ENCODE results near the gene HSH2D. TPM values are rescaled to one million over a fixed set of nuclear protein-coding genes. Genes with fewer than 3 reads are reported as not detected.

HSH2D gene
- total and polyA plus RNA-seq, 9 of the 15 experiments (the other 6 are each of a cell fraction or from before 2014, with no cell fraction given), result 0.03 to 1.1 (median 0.35) TPM; not detected in 1

DNA sequence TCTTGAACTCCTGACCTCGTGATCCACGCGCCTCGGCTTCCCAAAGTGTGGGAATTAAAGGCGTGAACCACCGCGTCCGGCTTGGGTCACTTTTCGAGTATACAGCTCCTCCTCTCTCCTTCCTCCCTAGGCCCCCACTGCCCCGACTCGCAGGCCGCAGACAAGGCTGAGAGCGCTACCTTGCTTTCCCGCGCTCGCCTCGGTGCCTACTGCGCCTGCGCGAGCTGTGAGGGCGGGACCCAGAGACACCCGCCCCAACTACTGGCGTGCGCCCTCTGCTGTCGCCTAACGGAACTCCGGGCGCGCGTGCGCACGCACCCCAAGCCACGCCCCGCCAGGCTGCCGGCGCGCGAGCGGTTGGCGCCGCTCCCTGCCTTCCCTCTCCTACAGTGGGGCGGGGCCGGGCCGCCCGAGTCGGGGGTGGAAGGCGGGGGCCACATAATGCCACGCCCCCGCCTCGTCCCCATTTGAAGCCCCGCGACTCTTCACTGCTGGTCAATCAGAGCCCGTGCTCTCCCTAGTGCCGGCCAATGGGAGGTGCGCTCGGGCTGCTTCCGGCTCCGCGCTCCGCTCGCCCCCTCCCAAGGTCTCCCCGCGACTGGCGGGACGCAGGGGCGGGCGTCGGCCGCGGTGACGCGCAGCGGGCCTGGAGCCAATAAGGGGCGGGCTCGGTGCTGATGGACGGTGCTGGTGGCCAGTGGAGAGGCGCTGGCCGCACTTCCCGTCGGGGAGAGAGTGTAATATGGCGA lies 32.2 kb upstream of the HSH2D start, which contains the start of gene RAB8A (continued):
- TF ChIP-seq ATF7 (IDR thresholded peaks at IDR 0.05), result peak; percentile 88
- TF ChIP-seq BRD4 (IDR thresholded peaks at IDR 0.05), result no peak
- peak; percentile 89 for TF ChIP-seq CXXC5 (CRISPR knock-in tag; IDR thresholded peaks at IDR 0.05)
- TF ChIP-seq YY1 (IDR thresholded peaks at IDR 0.05; ENCODE audit: borderline replicate concordance in 1 of 3, control insufficient read depth in 1 of 3, extremely low read depth in 1 of 3, insufficient read depth in 3 of 3, insufficient read length in 1 of 3, insufficient replicate concordance in 2 of 3, low read depth in 1 of 3, low read length in 2 of 3), result peak in 2 of 3 experiments; percentile 72 to 89
- TF ChIP-seq, protein P1, sequence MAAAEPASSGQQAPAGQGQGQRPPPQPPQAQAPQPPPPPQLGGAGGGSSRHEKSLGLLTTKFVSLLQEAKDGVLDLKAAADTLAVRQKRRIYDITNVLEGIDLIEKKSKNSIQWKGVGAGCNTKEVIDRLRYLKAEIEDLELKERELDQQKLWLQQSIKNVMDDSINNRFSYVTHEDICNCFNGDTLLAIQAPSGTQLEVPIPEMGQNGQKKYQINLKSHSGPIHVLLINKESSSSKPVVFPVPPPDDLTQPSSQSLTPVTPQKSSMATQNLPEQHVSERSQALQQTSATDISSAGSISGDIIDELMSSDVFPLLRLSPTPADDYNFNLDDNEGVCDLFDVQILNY (CRISPR knock-in tag; IDR thresholded peaks at IDR 0.05), result no peak
- TF ChIP-seq, protein P2, sequence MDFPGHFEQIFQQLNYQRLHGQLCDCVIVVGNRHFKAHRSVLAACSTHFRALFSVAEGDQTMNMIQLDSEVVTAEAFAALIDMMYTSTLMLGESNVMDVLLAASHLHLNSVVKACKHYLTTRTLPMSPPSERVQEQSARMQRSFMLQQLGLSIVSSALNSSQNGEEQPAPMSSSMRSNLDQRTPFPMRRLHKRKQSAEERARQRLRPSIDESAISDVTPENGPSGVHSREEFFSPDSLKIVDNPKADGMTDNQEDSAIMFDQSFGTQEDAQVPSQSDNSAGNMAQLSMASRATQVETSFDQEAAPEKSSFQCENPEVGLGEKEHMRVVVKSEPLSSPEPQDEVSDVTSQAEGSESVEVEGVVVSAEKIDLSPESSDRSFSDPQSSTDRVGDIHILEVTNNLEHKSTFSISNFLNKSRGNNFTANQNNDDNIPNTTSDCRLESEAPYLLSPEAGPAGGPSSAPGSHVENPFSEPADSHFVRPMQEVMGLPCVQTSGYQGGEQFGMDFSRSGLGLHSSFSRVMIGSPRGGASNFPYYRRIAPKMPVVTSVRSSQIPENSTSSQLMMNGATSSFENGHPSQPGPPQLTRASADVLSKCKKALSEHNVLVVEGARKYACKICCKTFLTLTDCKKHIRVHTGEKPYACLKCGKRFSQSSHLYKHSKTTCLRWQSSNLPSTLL (IDR thresholded peaks at IDR 0.05), result no peak
- TF ChIP-seq PHB (CRISPR knock-in tag; IDR thresholded peaks at IDR 0.05), result no peak
- TF ChIP-seq NRF1 (conservative IDR thresholded peaks at IDR 0.05 in 1 of 2, IDR thresholded peaks at IDR 0.05 in 1 of 2), result peak; percentile 99
- TF ChIP-seq HMGN3 (IDR thresholded peaks at IDR 0.05; ENCODE audit: borderline replicate concordance, extremely low read depth, insufficient read length, low read depth, low read length), result peak; percentile 60
- no peak for TF ChIP-seq GABPB2 (CRISPR knock-in tag; conservative IDR thresholded peaks at IDR 0.05)
- TF ChIP-seq, protein P3, sequence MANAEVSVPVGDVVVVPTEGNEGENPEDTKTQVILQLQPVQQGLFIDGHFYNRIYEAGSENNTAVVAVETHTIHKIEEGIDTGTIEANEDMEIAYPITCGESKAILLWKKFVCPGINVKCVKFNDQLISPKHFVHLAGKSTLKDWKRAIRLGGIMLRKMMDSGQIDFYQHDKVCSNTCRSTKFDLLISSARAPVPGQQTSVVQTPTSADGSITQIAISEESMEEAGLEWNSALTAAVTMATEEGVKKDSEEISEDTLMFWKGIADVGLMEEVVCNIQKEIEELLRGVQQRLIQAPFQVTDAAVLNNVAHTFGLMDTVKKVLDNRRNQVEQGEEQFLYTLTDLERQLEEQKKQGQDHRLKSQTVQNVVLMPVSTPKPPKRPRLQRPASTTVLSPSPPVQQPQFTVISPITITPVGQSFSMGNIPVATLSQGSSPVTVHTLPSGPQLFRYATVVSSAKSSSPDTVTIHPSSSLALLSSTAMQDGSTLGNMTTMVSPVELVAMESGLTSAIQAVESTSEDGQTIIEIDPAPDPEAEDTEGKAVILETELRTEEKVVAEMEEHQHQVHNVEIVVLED (CRISPR knock-in tag; IDR thresholded peaks at IDR 0.05), result peak; percentile 78
- TF ChIP-seq, protein P4, sequence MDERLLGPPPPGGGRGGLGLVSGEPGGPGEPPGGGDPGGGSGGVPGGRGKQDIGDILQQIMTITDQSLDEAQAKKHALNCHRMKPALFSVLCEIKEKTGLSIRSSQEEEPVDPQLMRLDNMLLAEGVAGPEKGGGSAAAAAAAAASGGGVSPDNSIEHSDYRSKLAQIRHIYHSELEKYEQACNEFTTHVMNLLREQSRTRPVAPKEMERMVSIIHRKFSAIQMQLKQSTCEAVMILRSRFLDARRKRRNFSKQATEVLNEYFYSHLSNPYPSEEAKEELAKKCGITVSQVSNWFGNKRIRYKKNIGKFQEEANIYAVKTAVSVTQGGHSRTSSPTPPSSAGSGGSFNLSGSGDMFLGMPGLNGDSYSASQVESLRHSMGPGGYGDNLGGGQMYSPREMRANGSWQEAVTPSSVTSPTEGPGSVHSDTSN (CRISPR knock-in tag; IDR thresholded peaks at IDR 0.05; ENCODE audit: low read depth), result peak; percentile 92
- TF ChIP-seq, protein P4 (tag; conservative IDR thresholded peaks at IDR 0.05; ENCODE audit: low read depth), result peak; percentile 95
- no peak for TF ChIP-seq KAT2B (IDR thresholded peaks at IDR 0.05; ENCODE audit: low read depth, low read length)
- no peak for TF ChIP-seq TGIF2 (CRISPR knock-in tag; IDR thresholded peaks at IDR 0.05)
- TF ChIP-seq JUND (IDR thresholded peaks at IDR 0.05; ENCODE audit: borderline replicate concordance, low read depth, low read length), result peak; percentile 37; the same call in 1 of the 2 replicates
- no peak; the same call in 2 of the 3 replicates for TF ChIP-seq JUND (tag; IDR thresholded peaks at IDR 0.05; ENCODE audit: borderline replicate concordance, low read depth, low read length)
- TF ChIP-seq KDM2B (CRISPR knock-in tag; IDR thresholded peaks at IDR 0.05), result no peak
- TF ChIP-seq, protein P5, sequence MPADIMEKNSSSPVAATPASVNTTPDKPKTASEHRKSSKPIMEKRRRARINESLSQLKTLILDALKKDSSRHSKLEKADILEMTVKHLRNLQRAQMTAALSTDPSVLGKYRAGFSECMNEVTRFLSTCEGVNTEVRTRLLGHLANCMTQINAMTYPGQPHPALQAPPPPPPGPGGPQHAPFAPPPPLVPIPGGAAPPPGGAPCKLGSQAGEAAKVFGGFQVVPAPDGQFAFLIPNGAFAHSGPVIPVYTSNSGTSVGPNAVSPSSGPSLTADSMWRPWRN (IDR thresholded peaks at IDR 0.05; ENCODE audit: low read depth), result peak; percentile 63; the same call in 1 of the 2 replicates

All from K562 (cell line).